NCI-H1092 (cell line): ENCODE results near the gene PARD3B.

Experiments used
- DNase-seq: peaks from one replicate; lab custom pipeline; 2025; lab: John Stamatoyannopoulos, UW

Gene PARD3B

GRCh38 chr2:204948024-204948763, 402.9 kb downstream of the PARD3B start:
- DNase-seq = no peak

GRCh38 chr2:204948822-204949221, 403.5 kb downstream of the PARD3B start:
- no peak for DNase-seq

- DNase-seq = no peak
Measured at GRCh38 chr2:204950695-204951346, 405.5 kb downstream of the PARD3B start.

GRCh38 chr2:204958371-204958770, 413.1 kb downstream of the PARD3B start:
- no peak for DNase-seq

GRCh38 chr2:204964414-204964813, 419.1 kb downstream of the PARD3B start:
- no peak for DNase-seq

DNA sequence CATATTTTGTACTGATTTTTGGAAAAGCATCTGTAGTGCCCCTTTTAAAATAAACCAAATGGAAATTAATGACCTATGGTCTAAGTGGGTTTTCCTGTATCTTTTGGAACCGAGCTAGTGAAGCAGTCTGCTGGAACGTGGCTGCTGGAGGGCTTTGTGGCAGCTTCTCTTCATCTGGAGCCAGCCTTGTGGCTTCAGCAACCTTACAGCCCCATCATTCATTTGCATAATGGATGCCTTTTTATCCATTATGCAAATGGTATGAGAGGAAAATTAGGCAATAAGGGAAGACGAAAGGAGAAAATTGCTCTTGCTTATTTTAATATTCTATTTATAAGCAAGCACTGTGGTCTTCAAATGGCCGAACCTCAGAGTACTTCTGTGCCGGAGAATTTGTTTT, 421.0 kb downstream of the PARD3B start:
- no peak for DNase-seq

DNA sequence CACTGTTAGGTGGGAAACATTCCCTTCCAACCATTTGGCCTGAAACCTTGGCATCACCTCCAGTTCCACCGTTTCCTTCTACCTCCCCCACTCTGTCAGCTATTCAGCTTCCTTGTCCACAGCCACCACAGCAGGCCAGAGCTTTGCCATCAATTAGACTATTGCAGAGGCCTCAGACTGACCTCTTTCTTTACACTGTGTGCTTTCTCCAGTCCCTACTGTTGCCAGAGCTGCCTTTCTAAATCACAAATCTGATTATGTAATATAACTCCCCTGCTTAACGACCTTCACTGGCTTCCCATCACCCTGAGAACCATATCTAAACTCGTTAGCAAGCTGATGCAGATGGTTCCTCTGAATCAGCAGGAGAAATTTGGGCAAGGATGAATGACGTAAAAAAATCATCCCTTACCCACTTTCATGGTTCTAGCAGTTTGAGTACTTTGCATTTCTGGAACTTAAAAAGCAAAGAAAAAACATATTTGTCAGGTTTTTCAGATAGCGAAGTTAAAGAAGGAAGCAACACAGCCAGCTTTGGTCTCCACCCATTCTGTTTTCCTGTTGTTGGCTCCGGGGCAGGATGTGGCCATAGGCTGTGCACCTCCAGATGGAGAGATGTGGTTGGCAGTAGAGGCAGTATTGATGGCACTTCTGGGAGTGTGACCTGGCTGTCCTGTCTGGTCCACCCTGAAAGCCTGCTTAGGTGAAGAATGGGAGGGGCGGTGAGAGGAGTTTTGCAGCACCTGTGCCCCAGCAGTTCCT, 422.1 kb downstream of the PARD3B start:
- DNase-seq = peak; percentile 6

- DNase-seq = no peak
Measured at GRCh38 chr2:204971206-204971907, 426.1 kb downstream of the PARD3B start.

- no peak for DNase-seq
Measured at GRCh38 chr2:204972161-204972560, 426.9 kb downstream of the PARD3B start.

- no peak for DNase-seq
Measured at GRCh38 chr2:204972606-204973336, 427.5 kb downstream of the PARD3B start.

- no peak for DNase-seq
Measured at GRCh38 chr2:204973616-204974015, 428.3 kb downstream of the PARD3B start.

DNA sequence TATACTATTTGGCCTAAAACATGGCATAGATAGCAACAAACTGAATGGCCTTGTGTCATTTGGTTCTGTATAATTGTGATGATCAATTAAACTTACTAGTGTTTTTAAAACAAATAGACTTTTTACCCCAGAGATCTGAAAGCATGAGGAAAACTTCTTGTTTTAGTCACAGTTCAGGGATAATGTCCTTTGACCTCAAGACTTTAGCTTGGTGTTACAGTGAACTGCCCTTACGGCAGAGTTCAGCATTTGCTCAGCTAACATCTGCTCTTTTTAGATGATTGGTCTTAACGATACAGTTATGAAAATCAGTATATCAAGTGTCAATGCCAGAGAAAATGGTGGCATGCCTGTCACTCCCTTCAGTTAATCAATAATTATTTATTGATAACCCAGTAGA, 429.2 kb downstream of the PARD3B start:
- DNase-seq = no peak

GRCh38 chr2:204977914-204978313, 432.6 kb downstream of the PARD3B start:
- no peak for DNase-seq

DNA sequence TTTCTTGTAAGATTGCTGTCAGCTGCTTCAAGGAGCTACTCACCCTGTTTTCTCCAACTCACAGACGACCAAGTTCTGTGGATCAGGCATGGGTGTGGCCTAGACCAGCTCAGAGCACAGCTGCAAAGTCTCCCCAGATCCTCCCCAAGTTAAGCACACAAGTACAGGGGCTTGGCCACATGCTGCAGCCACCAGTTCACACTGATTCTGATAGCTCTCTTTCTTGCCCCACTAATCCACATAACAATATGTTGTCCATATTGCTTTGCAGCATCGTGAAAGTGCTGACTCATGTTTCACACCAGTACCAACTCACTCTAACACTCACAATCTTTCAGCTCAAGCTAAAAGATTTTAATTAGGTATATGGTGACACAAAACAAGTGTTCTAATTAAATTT, 437.0 kb downstream of the PARD3B start:
- DNase-seq = no peak

- no peak for DNase-seq
Measured at GRCh38 chr2:204984518-204984917, 439.2 kb downstream of the PARD3B start.

GRCh38 chr2:204986641-204987040, 441.4 kb downstream of the PARD3B start:
- no peak for DNase-seq

DNA sequence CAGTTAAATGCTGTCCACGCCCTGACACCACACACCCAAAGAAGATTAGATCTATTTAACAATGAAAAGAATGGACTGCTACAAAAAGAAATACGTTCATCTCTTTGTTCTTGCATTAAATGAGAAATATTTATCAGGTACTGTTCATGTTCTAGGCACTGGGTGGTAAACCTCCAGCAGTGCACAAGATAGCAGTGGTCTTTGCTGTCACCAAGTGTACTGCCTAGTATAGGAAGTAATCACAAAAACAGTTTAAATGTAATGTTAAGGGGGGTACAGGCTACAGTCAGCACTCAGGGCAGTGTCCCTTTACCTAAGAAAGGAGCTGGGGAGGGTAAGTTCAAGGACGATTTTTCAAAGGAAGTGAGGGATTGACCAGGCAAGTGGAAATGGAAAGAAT, 443.6 kb downstream of the PARD3B start:
- no peak for DNase-seq

- DNase-seq = no peak
Measured at GRCh38 chr2:204989877-204990276, 444.6 kb downstream of the PARD3B start.

DNA sequence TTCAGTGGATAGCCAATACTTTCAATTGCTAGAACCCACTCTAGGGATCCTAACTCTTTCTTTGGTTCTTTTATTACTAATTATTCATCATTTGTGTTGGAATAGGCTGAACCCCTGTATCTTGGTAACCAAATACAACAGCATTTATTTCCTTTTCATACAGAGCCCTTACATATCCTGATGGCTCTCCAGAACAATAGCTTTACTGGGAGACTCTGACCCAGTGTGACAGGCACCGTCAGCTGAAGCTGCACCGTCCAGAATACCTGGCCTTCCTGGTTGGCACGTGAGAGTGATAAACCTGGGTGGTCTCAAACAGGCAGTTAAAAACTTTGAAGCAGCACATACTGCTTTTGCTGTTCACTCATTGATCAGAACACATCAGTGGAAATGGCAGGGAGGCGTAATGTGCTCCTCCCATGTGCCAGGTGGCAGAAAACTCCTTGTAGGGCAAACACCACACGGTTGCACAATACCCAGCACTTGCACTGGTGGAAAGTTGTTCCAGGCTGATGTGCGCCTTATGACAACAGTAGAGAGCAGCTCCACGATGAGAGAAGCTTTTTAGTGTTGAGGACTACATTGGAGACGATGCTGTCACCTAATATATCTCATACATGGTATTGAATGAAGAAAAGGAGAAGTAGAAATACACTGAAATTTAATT, 456.2 kb downstream of the PARD3B start:
- no peak for DNase-seq

DNA sequence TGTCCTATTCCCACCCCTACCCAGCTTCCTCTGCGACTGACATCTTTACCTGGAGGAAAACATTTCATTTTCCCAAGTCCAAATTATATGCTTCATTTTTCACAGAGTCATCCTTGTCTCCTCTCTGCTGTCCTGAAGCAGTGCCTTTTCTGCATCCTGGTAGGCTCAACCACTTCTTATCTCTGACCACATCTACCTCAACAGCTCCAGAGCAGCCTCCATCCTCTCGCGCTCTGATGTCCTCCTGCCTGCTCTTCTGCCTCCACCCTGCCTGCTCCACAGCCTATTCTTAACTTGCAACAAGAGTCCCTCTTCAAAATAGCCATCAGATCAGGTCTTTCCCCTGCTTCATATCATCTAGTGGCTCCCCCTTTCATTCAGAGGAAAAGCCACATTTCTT, 457.1 kb downstream of the PARD3B start:
- no peak for DNase-seq

- no peak for DNase-seq
Measured at GRCh38 chr2:205003288-205003687, 458.0 kb downstream of the PARD3B start.
